SU-DHL-6 (cell line): Measurements from ENCODE around the gene WDR7.

ENCODE experiments used
- EZH2phosphoT487 ChIP-seq: fragments of 200-600 bp; sonication (generic), shearing (Covaris generic); conservative IDR thresholded peaks from 2 replicates; pipeline ENCODE4 v1.6.1; 2018; ENCODE audit warnings: mild to moderate bottlenecking, antibody characterized with exemption, low read length, moderate library complexity, mixed read lengths
- TF ChIP-seq, protein P1 (sequence below): fragments of 200-600 bp; sonication (generic); IDR thresholded peaks from one replicate; pipeline ENCODE4 v1.5.1; 2017; ENCODE audit warnings: antibody characterized with exemption, mild to moderate bottlenecking, low read length, moderate library complexity; ENCODE audit not compliant: insufficient read depth, poor library complexity, severe bottlenecking

DNA sequence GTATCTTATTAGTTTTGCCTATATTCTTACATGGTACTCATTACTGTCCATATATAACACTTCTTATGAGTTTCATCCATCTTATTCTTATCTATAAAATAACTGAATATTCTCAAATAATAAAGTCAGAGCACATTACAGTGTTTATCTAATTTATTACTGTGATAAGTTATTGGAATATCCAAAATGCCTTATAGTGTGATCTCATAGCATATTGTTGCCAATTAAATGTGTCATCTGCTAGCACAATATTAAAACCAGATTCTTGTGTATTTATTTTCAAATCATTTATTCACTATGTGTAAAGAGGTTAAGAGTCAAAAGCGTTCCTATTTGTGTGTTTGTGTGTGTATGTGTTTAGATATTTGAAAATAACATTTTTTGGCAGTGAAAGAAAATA lies 151.9 kb downstream of the WDR7 start:
- TF ChIP-seq, protein P1, sequence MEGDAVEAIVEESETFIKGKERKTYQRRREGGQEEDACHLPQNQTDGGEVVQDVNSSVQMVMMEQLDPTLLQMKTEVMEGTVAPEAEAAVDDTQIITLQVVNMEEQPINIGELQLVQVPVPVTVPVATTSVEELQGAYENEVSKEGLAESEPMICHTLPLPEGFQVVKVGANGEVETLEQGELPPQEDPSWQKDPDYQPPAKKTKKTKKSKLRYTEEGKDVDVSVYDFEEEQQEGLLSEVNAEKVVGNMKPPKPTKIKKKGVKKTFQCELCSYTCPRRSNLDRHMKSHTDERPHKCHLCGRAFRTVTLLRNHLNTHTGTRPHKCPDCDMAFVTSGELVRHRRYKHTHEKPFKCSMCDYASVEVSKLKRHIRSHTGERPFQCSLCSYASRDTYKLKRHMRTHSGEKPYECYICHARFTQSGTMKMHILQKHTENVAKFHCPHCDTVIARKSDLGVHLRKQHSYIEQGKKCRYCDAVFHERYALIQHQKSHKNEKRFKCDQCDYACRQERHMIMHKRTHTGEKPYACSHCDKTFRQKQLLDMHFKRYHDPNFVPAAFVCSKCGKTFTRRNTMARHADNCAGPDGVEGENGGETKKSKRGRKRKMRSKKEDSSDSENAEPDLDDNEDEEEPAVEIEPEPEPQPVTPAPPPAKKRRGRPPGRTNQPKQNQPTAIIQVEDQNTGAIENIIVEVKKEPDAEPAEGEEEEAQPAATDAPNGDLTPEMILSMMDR, result no peak
- no peak for TF ChIP-seq EZH2phosphoT487
